ENCODE results near the gene CHST5.
"Not testable (repeated sequence)": the region's sequence is repeated elsewhere in the genome, so short reads cannot be mapped to it uniquely, and the experiment has no call there.

The CHST5 gene

GRCh38 chr16:75502916-75503605 lies 32.8 kb downstream of the CHST5 start:
- DNase-seq, result no peak

- not testable (repeated sequence) for DNase-seq
Measured at GRCh38 chr16:75501820-75502219, 34.1 kb downstream of the CHST5 start.

- no peak for DNase-seq
Measured at GRCh38 chr16:75501359-75501758, 34.5 kb downstream of the CHST5 start.

GRCh38 chr16:75498605-75499322 lies 37.1 kb downstream of the CHST5 start:
- DNase-seq, result not testable (repeated sequence)

GRCh38 chr16:75497558-75497957 lies 38.4 kb downstream of the CHST5 start:
- DNase-seq, result no peak

GRCh38 chr16:75495076-75495674 lies 40.7 kb downstream of the CHST5 start, which contains the start of gene CHST6:
Gene CHST6, minus strand, starts transcription at chr16:75495441. Its CDS starts 15,613 bp downstream, at chr16:75479828.
- no peak for DNase-seq

- no peak for DNase-seq
Measured at GRCh38 chr16:75494661-75495075, 41.2 kb downstream of the CHST5 start.

GRCh38 chr16:75494184-75494583 lies 41.7 kb downstream of the CHST5 start:
- no peak for DNase-seq

GRCh38 chr16:75491876-75492275 lies 44.0 kb downstream of the CHST5 start:
- no peak for DNase-seq

GRCh38 chr16:75488322-75488721 lies 47.6 kb downstream of the CHST5 start:
- DNase-seq, result no peak

GRCh38 chr16:75486676-75487313 lies 49.1 kb downstream of the CHST5 start:
- no peak for DNase-seq

GRCh38 chr16:75486014-75486675 lies 49.8 kb downstream of the CHST5 start:
- DNase-seq, result no peak

GRCh38 chr16:75485230-75486013 lies 50.5 kb downstream of the CHST5 start:
- DNase-seq, result no peak

- DNase-seq, result no peak
Measured at GRCh38 chr16:75483222-75483621, 52.7 kb downstream of the CHST5 start.

GRCh38 chr16:75482434-75483205 lies 53.3 kb downstream of the CHST5 start:
- DNase-seq, result no peak

GRCh38 chr16:75481475-75481874 lies 54.4 kb downstream of the CHST5 start:
- DNase-seq, result no peak

GRCh38 chr16:75479421-75479990 lies 56.4 kb downstream of the CHST5 start:
- no peak for DNase-seq

Measured in activated CD4-positive, CD25-positive, alpha-beta regulatory T cell treated with anti-CD3 and anti-CD28 coated beads, Interleukin-2, amount 50 U/mL, for 72 hours (primary cell).